ENCODE results near the gene EGFL7.

The EGFL7 gene

GRCh38 chr9:136686794-136687711 lies 24.3 kb downstream of the EGFL7 start, which contains the start of gene AGPAT2:
AGPAT2 (minus strand) TSS chr9:136687457; CDS start chr9:136687357, 100 bp downstream.
- no peak for DNase-seq (ENCODE audit: low read depth)

- no peak for DNase-seq (ENCODE audit: low read depth)
Measured at GRCh38 chr9:136687721-136688223, 25.1 kb downstream of the EGFL7 start.

GRCh38 chr9:136688274-136689107 lies 25.8 kb downstream of the EGFL7 start:
- no peak for DNase-seq (ENCODE audit: low read depth)

GRCh38 chr9:136689108-136689460 lies 26.4 kb downstream of the EGFL7 start:
- no peak for DNase-seq (ENCODE audit: low read depth)

GRCh38 chr9:136690104-136690805 lies 27.5 kb downstream of the EGFL7 start:
- no peak for DNase-seq (ENCODE audit: low read depth)

GRCh38 chr9:136690806-136691261 lies 28.1 kb downstream of the EGFL7 start:
- DNase-seq (ENCODE audit: low read depth), result no peak

- DNase-seq (ENCODE audit: low read depth), result no peak
Measured at GRCh38 chr9:136691316-136692184, 28.8 kb downstream of the EGFL7 start.

- no peak for DNase-seq (ENCODE audit: low read depth)
Measured at GRCh38 chr9:136692185-136693134, 29.7 kb downstream of the EGFL7 start.

- DNase-seq (ENCODE audit: low read depth), result no peak
Measured at GRCh38 chr9:136693135-136693489, 30.4 kb downstream of the EGFL7 start.

- no peak for DNase-seq (ENCODE audit: low read depth)
Measured at GRCh38 chr9:136693490-136694162, 30.9 kb downstream of the EGFL7 start.

- no peak for DNase-seq (ENCODE audit: low read depth)
Measured at GRCh38 chr9:136694163-136694871, 31.6 kb downstream of the EGFL7 start.

GRCh38 chr9:136694872-136695247 lies 32.1 kb downstream of the EGFL7 start:
- DNase-seq (ENCODE audit: low read depth), result no peak

GRCh38 chr9:136695435-136695895 lies 32.7 kb downstream of the EGFL7 start:
- no peak for DNase-seq (ENCODE audit: low read depth)

- no peak for DNase-seq (ENCODE audit: low read depth)
Measured at GRCh38 chr9:136695955-136696354, 33.2 kb downstream of the EGFL7 start.

- DNase-seq (ENCODE audit: low read depth), result no peak
Measured at GRCh38 chr9:136696502-136696901, 33.8 kb downstream of the EGFL7 start.

- DNase-seq (ENCODE audit: low read depth), result no peak
Measured at GRCh38 chr9:136697146-136697820, 34.6 kb downstream of the EGFL7 start.

GRCh38 chr9:136697821-136698526 lies 35.3 kb downstream of the EGFL7 start:
- DNase-seq (ENCODE audit: low read depth), result no peak
